SK-N-SH treated with all-trans-retinoic acid at 6 μM for 48 hours (cell line): Measurements from ENCODE around the gene RASSF1.

Experiments
- ARNTL ChIP-seq: fragments of 450-650 bp; formaldehyde crosslinking; IDR thresholded peaks from 2 replicates; pipeline ENCODE4 v1.5.0; 2020; ENCODE audit warnings: low read depth, mild to moderate bottlenecking, moderate library complexity, borderline replicate concordance
- CSRNP3 ChIP-seq: fragments of 250-450 bp; sonication (Bioruptor Pico); IDR thresholded peaks from 2 replicates; pipeline ENCODE4 v1.5.1; 2021; ENCODE audit warnings: mild to moderate bottlenecking, moderate library complexity
- PATZ1 ChIP-seq: fragments of 250-450 bp; sonication (Bioruptor Pico); IDR thresholded peaks from 2 replicates; pipeline ENCODE4 v1.8.0; 2020; ENCODE audit warnings: mild to moderate bottlenecking, moderate library complexity, borderline replicate concordance
- ZFP30 ChIP-seq: fragments of 450-650 bp; formaldehyde crosslinking; IDR thresholded peaks from 2 replicates; pipeline ENCODE4 v1.5.0; 2022; ENCODE audit warnings: mild to moderate bottlenecking, moderate library complexity

GRCh38 chr3:50302095-50303012, 38.3 kb downstream of the RASSF1 start:
- TF ChIP-seq ARNTL (CRISPR knock-in tag), result no peak
- TF ChIP-seq CSRNP3 (CRISPR knock-in tag), result no peak
- TF ChIP-seq PATZ1 (CRISPR knock-in tag), result no peak
- no peak for TF ChIP-seq ZFP30 (CRISPR knock-in tag)
